HCT116 (cell line): Measurements from ENCODE around the gene SBF2. TPM values are rescaled to one million over a fixed set of nuclear protein-coding genes. Genes with fewer than 3 reads are reported as not detected.

Experiments used
- ATAC-seq: fragments of 200-7000 bp; cut with Tn5 transposase; 2 replicates; pipeline ENCODE4 v1.9.1; 2020; ENCODE audit warnings: mild to moderate bottlenecking, moderate library complexity
- BruUV-seq: library from RNA; stranded (reverse); fragments of 400-500 nt; replicated peaks from 2 replicates; lab custom pipeline; 2021; lab: Mats Ljungman, UMichigan
- CTCF ChIA-PET: fragments of 300-600 bp; sonication (Branson Sonifier 250); formaldehyde crosslinking; loops from one replicate; lab custom pipeline; 2021; ENCODE audit warnings: antibody characterized with exemption; lab: Charles Lee
- POLR2A ChIA-PET: fragments of 300-600, 350-600 bp; sonication (Branson Sonifier 250); formaldehyde crosslinking; loops from one replicate; lab custom pipeline; 2021; ENCODE audit warnings: antibody characterized with exemption; lab: Charles Lee
- RAD21 ChIA-PET, 2 experiments: fragments of 300-600 bp; sonication (Branson Sonifier 250); formaldehyde crosslinking; loops; one replicate each; lab custom pipeline; 2023; ENCODE audit warnings: low total read pairs in 2 of 2; ENCODE audit not compliant: uncharacterized antibody in 2 of 2, unreplicated experiment in 2 of 2, low non-redundant PET in 1 of 2; lab: Charles Lee
- DNase-seq: peaks from one replicate; pipeline ENCODE4 v3.0.0-alpha.2; 2010; ENCODE audit warnings: low read depth, low spot score
- H2AFZ ChIP-seq: fragments of 200-600 bp; shearing (Covaris generic), sonication (generic); 2 replicates; pipeline ENCODE4 v1.6.1; 2017; ENCODE audit warnings: low read depth, mixed run types, mixed read lengths, antibody characterized with exemption, low read length; ENCODE audit not compliant: poor library complexity, severe bottlenecking
- H3K27ac ChIP-seq: 2 replicates; pipeline ENCODE4 v1.5.1; 2012; ENCODE audit warnings: low read depth, low read length
- H3K27me3 ChIP-seq: fragments of 200-600 bp; sonication (generic); 2 replicates; pipeline ENCODE4 v1.6.1; 2016; ENCODE audit warnings: mixed run types, low read length, mixed read lengths; ENCODE audit not compliant: insufficient read depth
- H3K36me3 ChIP-seq, 2 experiments: fragments of 200-500 bp in 1 of 2; fragments of 200-600 bp in 1 of 2; sonication (Bioruptor generic) in 1 of 2; sonication (generic) in 1 of 2; 2 replicates each; pipeline versions ENCODE4 v1.5.1 to v1.6.1; 2014 to 2016; ENCODE audit warnings: low read length in 2 of 2, inconsistent platforms in 1 of 2, mixed read lengths in 1 of 2, mixed run types in 1 of 2; ENCODE audit not compliant: insufficient read depth in 2 of 2, control insufficient read depth in 1 of 2
- H3K4me1 ChIP-seq, 2 experiments: fragments of 200-600 bp in 1 of 2; sonication (generic) in 1 of 2; 2 replicates each; pipeline versions ENCODE4 v1.5.1 to v1.6.1; 2012 to 2017; ENCODE audit warnings: low read length in 2 of 2, inconsistent platforms in 1 of 2, mild to moderate bottlenecking in 1 of 2, mixed read lengths in 1 of 2, mixed run types in 1 of 2, moderate library complexity in 1 of 2; ENCODE audit not compliant: insufficient read depth in 2 of 2, control insufficient read depth in 1 of 2
- H3K4me2 ChIP-seq: fragments of 200-600 bp; sonication (generic); 2 replicates; pipeline ENCODE4 v1.6.1; 2017; ENCODE audit warnings: mixed run types, low read length, mixed read lengths
- H3K4me3 ChIP-seq, 2 experiments: fragments of 200-600 bp in 1 of 2; sonication (generic) in 1 of 2; replicated peaks in 1 of 2; 2 replicates each; pipeline ENCODE4 v1.5.1; 2011 to 2016; ENCODE audit warnings: low read length in 2 of 2, control low read depth in 1 of 2, low read depth in 1 of 2, mild to moderate bottlenecking in 1 of 2, mixed read lengths in 1 of 2, mixed run types in 1 of 2
- H3K79me2 ChIP-seq: fragments of 200-600 bp; sonication (generic); 2 replicates; pipeline ENCODE4 v1.6.1; 2017; ENCODE audit warnings: mild to moderate bottlenecking, mixed run types, low read length, moderate library complexity, mixed read lengths; ENCODE audit not compliant: insufficient read depth
- H3K9ac ChIP-seq: fragments of 200-600 bp; sonication (generic); 2 replicates; pipeline ENCODE4 v1.6.1; 2016; ENCODE audit warnings: low read length, mixed read lengths
- H3K9me2 ChIP-seq: fragments of 200-600 bp; sonication (generic), shearing (Covaris generic); 2 replicates; pipeline ENCODE4 v1.6.1; 2017; ENCODE audit warnings: mixed run types, mild to moderate bottlenecking, moderate library complexity; ENCODE audit not compliant: insufficient read depth
- H3K9me3 ChIP-seq, 2 experiments: fragments of 200-500 bp in 1 of 2; fragments of 200-600 bp in 1 of 2; sonication (Bioruptor generic) in 1 of 2; sonication (generic) in 1 of 2; 2 replicates each; pipeline ENCODE4 v1.6.1; 2014 to 2017; ENCODE audit warnings: low read length in 2 of 2, mixed read lengths in 2 of 2, inconsistent platforms in 1 of 2, low read depth in 1 of 2, mild to moderate bottlenecking in 1 of 2, mixed run types in 1 of 2, moderate library complexity in 1 of 2; ENCODE audit not compliant: control insufficient read depth in 1 of 2, insufficient read depth in 1 of 2
- H4K20me1 ChIP-seq: fragments of 200-600 bp; sonication (generic), shearing (Covaris generic); 2 replicates; pipeline ENCODE4 v1.6.1; 2017; ENCODE audit warnings: mixed run types, mild to moderate bottlenecking, moderate library complexity; ENCODE audit not compliant: insufficient read depth
- CBX3 ChIP-seq: IDR thresholded peaks from 2 replicates; pipeline ENCODE4 v1.6.1; 2012; ENCODE audit warnings: low read depth
- CEBPB ChIP-seq: IDR thresholded peaks from 2 replicates; pipeline ENCODE4 v1.6.1; 2012; ENCODE audit warnings: low read depth
- EGR1 ChIP-seq: IDR thresholded peaks from 2 replicates; pipeline ENCODE4 v1.6.1; 2012; ENCODE audit warnings: low read depth
- EZH2 ChIP-seq: fragments of 200-600 bp; sonication (generic); IDR thresholded peaks from 2 replicates; pipeline ENCODE4 v1.6.1; 2017; ENCODE audit warnings: antibody characterized with exemption, mixed run types
- FOSL1 ChIP-seq: IDR thresholded peaks from 2 replicates; pipeline ENCODE4 v1.6.1; 2012; ENCODE audit warnings: low read depth
- POLR2A ChIP-seq: IDR thresholded peaks from 2 replicates; pipeline ENCODE4 v1.7.0; 2011; ENCODE audit warnings: borderline replicate concordance; ENCODE audit not compliant: insufficient read depth, insufficient read length; ENCODE audit errors: extremely low read depth
- POLR2AphosphoS5 ChIP-seq: IDR thresholded peaks from 2 replicates; pipeline ENCODE4 v1.6.1; 2011; ENCODE audit warnings: mild to moderate bottlenecking, low read depth, low read length, moderate library complexity
- RAD21 ChIP-seq: IDR thresholded peaks from 2 replicates; pipeline ENCODE4 v1.6.1; 2012; ENCODE audit warnings: low read depth, mild to moderate bottlenecking
- REST ChIP-seq: IDR thresholded peaks from 2 replicates; pipeline ENCODE4 v1.6.1; 2012; ENCODE audit warnings: low read depth
- SIN3A ChIP-seq: IDR thresholded peaks from 2 replicates; pipeline ENCODE4 v1.6.1; 2012; ENCODE audit warnings: low read depth
- SP1 ChIP-seq: IDR thresholded peaks from 2 replicates; pipeline ENCODE4 v1.6.1; 2012; ENCODE audit warnings: low read depth
- TCF7L2 ChIP-seq: IDR thresholded peaks from 2 replicates; pipeline ENCODE4 v1.7.0; 2011; ENCODE audit warnings: borderline replicate concordance, inconsistent platforms; ENCODE audit not compliant: insufficient read depth, insufficient read length; ENCODE audit errors: extremely low read depth
- ZBTB33 ChIP-seq: IDR thresholded peaks from 2 replicates; pipeline ENCODE4 v1.6.1; 2011; ENCODE audit warnings: mild to moderate bottlenecking, low read length, moderate library complexity; ENCODE audit not compliant: insufficient replicate concordance; ENCODE audit errors: extremely low read depth
- ZNF274 ChIP-seq: fragments of 200-500 bp; sonication (Bioruptor generic); IDR thresholded peaks from 2 replicates; pipeline ENCODE4 v1.6.1; 2014; ENCODE audit warnings: mild to moderate bottlenecking, low read depth, low read length, inconsistent platforms
- intact Hi-C: fragments of 100-400 bp; cut with micrococcal nuclease; formaldehyde crosslinking; loops from 2 replicates; pipeline ENCODE4 v1.10.0; 2022
- total RNA-seq: library from RNA; stranded (reverse); gene quantifications from one replicate; pipeline ENCODE4 v1.2.1, GENCODE V29; 2021; ENCODE audit not compliant: unreplicated experiment
- TF ChIP-seq, protein P1 (sequence below): IDR thresholded peaks from 2 replicates; pipeline ENCODE4 v1.6.1; 2012
- TF ChIP-seq, protein P2 (sequence below), 3 experiments: fragments of 200-600 bp in 1 of 3; sonication (generic) in 1 of 3; IDR thresholded peaks in 2 of 3; conservative IDR thresholded peaks in 1 of 3; 2 replicates each; pipeline ENCODE4 v1.5.1; 2012 to 2017; ENCODE audit warnings: low read depth in 2 of 3, low read length in 2 of 3, antibody characterized with exemption in 1 of 3, borderline replicate concordance in 1 of 3, control low read depth in 1 of 3, mild to moderate bottlenecking in 1 of 3, mixed read lengths in 1 of 3, mixed run types in 1 of 3, moderate library complexity in 1 of 3; ENCODE audit not compliant: insufficient read depth in 1 of 3

Gene SBF2
- total RNA-seq, 1 experiment from 2014 or later = 35.0 TPM

DNA sequence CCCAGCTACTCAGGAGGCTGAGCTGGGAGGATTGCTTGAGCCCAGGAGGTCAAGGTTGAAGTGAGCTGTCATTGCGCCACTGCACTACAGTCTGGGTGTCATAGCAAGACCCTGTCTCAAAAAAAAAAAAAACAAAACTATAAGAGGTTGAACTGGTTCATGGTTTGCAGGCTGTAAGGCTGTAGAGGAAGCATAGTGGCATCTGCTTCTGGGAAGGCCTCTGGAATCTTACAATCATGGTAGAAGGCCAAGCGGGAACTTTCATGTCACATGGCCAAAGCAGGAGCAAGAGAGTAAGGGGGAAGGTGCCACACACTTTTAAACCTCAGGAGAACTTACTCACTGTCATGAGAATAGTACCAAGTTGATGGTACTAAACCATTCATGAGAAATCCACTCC is 520.5 kb downstream of the SBF2 start:
- no peak overlapping the region for H3K27ac ChIP-seq
- no peak overlapping the region for H3K4me2 ChIP-seq
- intact Hi-C loops = no loop called here
- no peak overlapping the region for H2AFZ ChIP-seq
- no peaks in the 10 kb centered on the region for H3K36me3 ChIP-seq
- no peaks in the 10 kb centered on the region for H3K9me2 ChIP-seq
- no peaks in the 10 kb centered on the region for H3K9me3 ChIP-seq
- H3K4me1 ChIP-seq = peaks cover 0 to 6% of the 10 kb centered on the region in 2 experiments; a peak in 1 of 4 replicates
- H3K4me3 ChIP-seq = no peak overlapping the region
- no peak for TF ChIP-seq ZBTB33
- no peak for TF ChIP-seq CEBPB
- TF ChIP-seq SP1 = no peak
- TF ChIP-seq, protein P1, sequence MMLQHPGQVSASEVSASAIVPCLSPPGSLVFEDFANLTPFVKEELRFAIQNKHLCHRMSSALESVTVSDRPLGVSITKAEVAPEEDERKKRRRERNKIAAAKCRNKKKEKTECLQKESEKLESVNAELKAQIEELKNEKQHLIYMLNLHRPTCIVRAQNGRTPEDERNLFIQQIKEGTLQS = no peak
- TF ChIP-seq EGR1 = no peak
- TF ChIP-seq ZNF274 = no peak
- TF ChIP-seq POLR2AphosphoS5 = no peak
- TF ChIP-seq FOSL1 = no peak
- no peak for TF ChIP-seq POLR2A
- TF ChIP-seq, protein P2, sequence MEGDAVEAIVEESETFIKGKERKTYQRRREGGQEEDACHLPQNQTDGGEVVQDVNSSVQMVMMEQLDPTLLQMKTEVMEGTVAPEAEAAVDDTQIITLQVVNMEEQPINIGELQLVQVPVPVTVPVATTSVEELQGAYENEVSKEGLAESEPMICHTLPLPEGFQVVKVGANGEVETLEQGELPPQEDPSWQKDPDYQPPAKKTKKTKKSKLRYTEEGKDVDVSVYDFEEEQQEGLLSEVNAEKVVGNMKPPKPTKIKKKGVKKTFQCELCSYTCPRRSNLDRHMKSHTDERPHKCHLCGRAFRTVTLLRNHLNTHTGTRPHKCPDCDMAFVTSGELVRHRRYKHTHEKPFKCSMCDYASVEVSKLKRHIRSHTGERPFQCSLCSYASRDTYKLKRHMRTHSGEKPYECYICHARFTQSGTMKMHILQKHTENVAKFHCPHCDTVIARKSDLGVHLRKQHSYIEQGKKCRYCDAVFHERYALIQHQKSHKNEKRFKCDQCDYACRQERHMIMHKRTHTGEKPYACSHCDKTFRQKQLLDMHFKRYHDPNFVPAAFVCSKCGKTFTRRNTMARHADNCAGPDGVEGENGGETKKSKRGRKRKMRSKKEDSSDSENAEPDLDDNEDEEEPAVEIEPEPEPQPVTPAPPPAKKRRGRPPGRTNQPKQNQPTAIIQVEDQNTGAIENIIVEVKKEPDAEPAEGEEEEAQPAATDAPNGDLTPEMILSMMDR (IDR thresholded peaks at IDR 0.05 in 2 of 3, conservative IDR thresholded peaks at IDR 0.05 in 1 of 3; ENCODE audit: borderline replicate concordance in 1 of 3, insufficient read depth in 1 of 3, low read depth in 2 of 3, low read length in 2 of 3) = no peak
- no peak for TF ChIP-seq REST
- no peak for TF ChIP-seq EZH2
- TF ChIP-seq CBX3 = no peak
- no peak for TF ChIP-seq RAD21
- TF ChIP-seq SIN3A = no peak
- TF ChIP-seq TCF7L2 = no peak
- peaks cover 3% of the 10 kb centered on the region; the same call in 1 of the 2 replicates for H3K79me2 ChIP-seq
- DNase-seq = no peak
- H3K27me3 ChIP-seq = no peaks in the 10 kb centered on the region
- BruUV-seq = no TSS peak
- ChIA-PET POLR2A (no interaction called here), CTCF (no interaction called here), RAD21 (no interaction called here)
- ATAC-seq = no peak
- no peaks in the 10 kb centered on the region for H4K20me1 ChIP-seq
- no peak overlapping the region for H3K9ac ChIP-seq
